Activated T-cell treated with anti-CD3 and anti-CD28 coated beads, Interleukin-2, amount 50 U/mL, for 48 hours (primary cell): Measurements from ENCODE around the gene TSPEAR.
"Not testable (repeated sequence)": the region's sequence is repeated elsewhere in the genome, so short reads cannot be mapped to it uniquely, and the experiment has no call there.

Experiments used
- DNase-seq, 2 experiments: peaks; one replicate each; pipeline ENCODE4 v3.0.0-alpha.2; 2020

Gene TSPEAR

GRCh38 chr21:44580231-44580821 is 131.0 kb downstream of the TSPEAR start, which contains the start of gene KRTAP10-5:
Gene KRTAP10-5 (minus strand): TSS chr21:44580604. CDS start chr21:44580578, 26 bp downstream.
- DNase-seq: not testable (repeated sequence)

GRCh38 chr21:44579833-44580144 is 131.6 kb downstream of the TSPEAR start:
- no peak for DNase-seq

GRCh38 chr21:44579056-44579832 is 132.1 kb downstream of the TSPEAR start:
- no peak for DNase-seq

GRCh38 chr21:44578371-44579055 is 132.9 kb downstream of the TSPEAR start:
- DNase-seq: no peak

- DNase-seq: no peak
These were observed 135.3 kb downstream of the TSPEAR start for GRCh38 chr21:44576025-44576420.

- no peak for DNase-seq
These were observed 135.9 kb downstream of the TSPEAR start for GRCh38 chr21:44575307-44576024.

GRCh38 chr21:44574457-44575306 is 136.7 kb downstream of the TSPEAR start:
- DNase-seq: no peak

- DNase-seq: not testable (repeated sequence)
These were observed 137.5 kb downstream of the TSPEAR start, which contains the start of gene KRTAP10-4 for GRCh38 chr21:44573630-44574456. Gene KRTAP10-4 (plus strand): TSS chr21:44573729. CDS start chr21:44573759, 30 bp downstream.

GRCh38 chr21:44572959-44573583 is 138.3 kb downstream of the TSPEAR start:
- no peak for DNase-seq

- no peak for DNase-seq
These were observed 139.3 kb downstream of the TSPEAR start for GRCh38 chr21:44571844-44572782.

GRCh38 chr21:44571296-44571695 is 140.1 kb downstream of the TSPEAR start:
- DNase-seq: no peak

- DNase-seq: no peak
These were observed 141.4 kb downstream of the TSPEAR start for GRCh38 chr21:44569861-44570517.

GRCh38 chr21:44568667-44569556 is 142.5 kb downstream of the TSPEAR start:
- DNase-seq: no peak

GRCh38 chr21:44568261-44568660 is 143.1 kb downstream of the TSPEAR start:
- no peak for DNase-seq

GRCh38 chr21:44567481-44568171 is 143.7 kb downstream of the TSPEAR start:
- DNase-seq: no peak

- DNase-seq: no peak
These were observed 145.0 kb downstream of the TSPEAR start for GRCh38 chr21:44566403-44566802.

GRCh38 chr21:44564886-44565598 is 146.3 kb downstream of the TSPEAR start:
- DNase-seq: no peak
